ELR (cell line): ENCODE data around the gene NFRKB.
"Not testable (repeated sequence)": the region's sequence is repeated elsewhere in the genome, so short reads cannot be mapped to it uniquely, and the experiment has no call there.

ENCODE experiments used
- DNase-seq: peaks from one replicate; pipeline ENCODE4 v3.0.0-alpha.2; 2015; ENCODE audit warnings: low read depth

Gene NFRKB

GRCh38 chr11:129894278-129895125 is 876 bp downstream of the NFRKB start:
- peak; percentile 33 for DNase-seq

GRCh38 chr11:129888451-129888850 is 6.9 kb downstream of the NFRKB start:
- DNase-seq, result no peak

- no peak for DNase-seq
Observed at GRCh38 chr11:129885381-129885780, 10.0 kb downstream of the NFRKB start.

- DNase-seq, result no peak
Observed at GRCh38 chr11:129884581-129884980, 10.8 kb downstream of the NFRKB start.

- peak; percentile 58 for DNase-seq
Observed at GRCh38 chr11:129881570-129882170, 13.7 kb downstream of the NFRKB start.

- DNase-seq, result no peak
Observed at GRCh38 chr11:129880311-129880710, 15.1 kb downstream of the NFRKB start.

- DNase-seq, result no peak
Observed at GRCh38 chr11:129871914-129872313, 23.5 kb downstream of the NFRKB start.

GRCh38 chr11:129868626-129869025 is 26.8 kb downstream of the NFRKB start:
- not testable (repeated sequence) for DNase-seq

- DNase-seq, result no peak
Observed at GRCh38 chr11:129866311-129866710, 29.1 kb downstream of the NFRKB start.

- no peak for DNase-seq
Observed at GRCh38 chr11:129865701-129866100, 29.7 kb downstream of the NFRKB start.

GRCh38 chr11:129864811-129865210 is 30.6 kb downstream of the NFRKB start:
- no peak for DNase-seq

GRCh38 chr11:129861702-129862522 is 33.5 kb downstream of the NFRKB start:
- DNase-seq, result peak; percentile 96

- no peak for DNase-seq
Observed at GRCh38 chr11:129856036-129856435, 39.3 kb downstream of the NFRKB start.

- DNase-seq, result no peak
Observed at GRCh38 chr11:129855086-129855485, 40.3 kb downstream of the NFRKB start.

- no peak for DNase-seq
Observed at GRCh38 chr11:129854232-129854805, 41.1 kb downstream of the NFRKB start.

GRCh38 chr11:129853518-129854231 is 41.7 kb downstream of the NFRKB start:
- DNase-seq, result peak; percentile 18

GRCh38 chr11:129852125-129852740 is 43.1 kb downstream of the NFRKB start:
- DNase-seq, result no peak

GRCh38 chr11:129849447-129850130 is 45.8 kb downstream of the NFRKB start:
- DNase-seq, result no peak

GRCh38 chr11:129847361-129847760 is 48.0 kb downstream of the NFRKB start:
- DNase-seq, result not testable (repeated sequence)

GRCh38 chr11:129846508-129847335 is 48.7 kb downstream of the NFRKB start:
- peak; percentile 95 for DNase-seq
